IMR-90 (cell line): ENCODE data around the gene GRIK3. TPM values are rescaled to one million over a fixed set of nuclear protein-coding genes. Genes with fewer than 3 reads are reported as not detected.

Experiments used
- ATAC-seq: fragments of 200-7000 bp; cut with Tn5 transposase; 2 replicates; pipeline ENCODE4 v1.9.1; 2020; ENCODE audit warnings: low read depth, mild to moderate bottlenecking, moderate library complexity
- BruUV-seq: library from RNA; stranded (reverse); fragments of 400-500 nt; replicated peaks from 2 replicates; lab custom pipeline; 2021; lab: Mats Ljungman, UMichigan
- CTCF ChIA-PET: fragments of 300-600 bp; formaldehyde crosslinking; extraction: SDS; loops from one replicate; lab custom pipeline; 2021; ENCODE audit warnings: antibody characterized with exemption; lab: Yijun Ruan, JAX
- POLR2A ChIA-PET: fragments of 300-600 bp; sonication (Branson Sonifier 250); formaldehyde crosslinking; loops from one replicate; lab custom pipeline; 2022; ENCODE audit warnings: antibody characterized with exemption; ENCODE audit not compliant: unreplicated experiment; lab: Charles Lee
- DNase-seq: peaks from one replicate; pipeline ENCODE4 v3.0.0; 2013
- H2AFZ ChIP-seq: replicated peaks from 2 replicates; pipeline ENCODE3; 2013; ENCODE audit warnings: low read length, mild to moderate bottlenecking; ENCODE audit not compliant: poor library complexity
- H2AK5ac ChIP-seq: 2 replicates; pipeline ENCODE4 v1.6.1; 2013; ENCODE audit warnings: low read depth, low read length, inconsistent platforms
- H2AK9ac ChIP-seq: replicated peaks from 2 replicates; pipeline ENCODE3; 2013; ENCODE audit warnings: mild to moderate bottlenecking, low read depth, low read length, moderate library complexity; ENCODE audit not compliant: poor library complexity
- H2BK120ac ChIP-seq: 2 replicates; pipeline ENCODE4 v1.6.1; 2013; ENCODE audit warnings: low read depth, low read length, inconsistent platforms
- H2BK15ac ChIP-seq: 3 replicates; pipeline ENCODE4 v1.6.1; 2013; ENCODE audit warnings: low read depth, low read length, inconsistent platforms
- H2BK20ac ChIP-seq: 2 replicates; pipeline ENCODE4 v1.6.1; 2013; ENCODE audit warnings: low read depth, mild to moderate bottlenecking, inconsistent platforms, low read length, moderate library complexity
- H2BK5ac ChIP-seq: 2 replicates; pipeline ENCODE4 v1.6.1; 2013; ENCODE audit warnings: mild to moderate bottlenecking, low read depth, low read length, inconsistent platforms; ENCODE audit not compliant: poor library complexity, severe bottlenecking
- H3K14ac ChIP-seq: replicated peaks from 2 replicates; pipeline ENCODE4 v1.6.1; 2013; ENCODE audit warnings: low read depth, low read length, inconsistent platforms
- H3K18ac ChIP-seq: 2 replicates; pipeline ENCODE4 v1.6.1; 2013; ENCODE audit warnings: low read depth, low read length, control low read depth
- H3K23ac ChIP-seq: 2 replicates; pipeline ENCODE4 v1.6.1; 2013; ENCODE audit warnings: low read depth, low read length, inconsistent platforms
- H3K27ac ChIP-seq: 2 replicates; pipeline ENCODE4 v1.5.1; 2013; ENCODE audit warnings: mild to moderate bottlenecking, control low read depth, low read length; ENCODE audit not compliant: insufficient read depth
- H3K27me3 ChIP-seq: 2 replicates; pipeline ENCODE4 v1.6.1; 2013; ENCODE audit warnings: low read length; ENCODE audit not compliant: control insufficient read depth, insufficient read depth
- H3K36me3 ChIP-seq: 2 replicates; pipeline ENCODE4 v1.6.1; 2013; ENCODE audit warnings: low read length, mixed read lengths; ENCODE audit not compliant: control insufficient read depth, insufficient read depth
- H3K4ac ChIP-seq: 2 replicates; pipeline ENCODE4 v1.6.1; 2013; ENCODE audit warnings: low read depth, low read length, inconsistent platforms
- H3K4me1 ChIP-seq: 2 replicates; pipeline ENCODE4 v1.6.1; 2013; ENCODE audit warnings: low read length, mixed read lengths; ENCODE audit not compliant: control insufficient read depth, insufficient read depth
- H3K4me2 ChIP-seq: 2 replicates; pipeline ENCODE4 v1.6.1; 2013; ENCODE audit warnings: low read depth, mild to moderate bottlenecking, control low read depth, low read length, moderate library complexity
- H3K4me3 ChIP-seq: 2 replicates; pipeline ENCODE4 v1.5.1; 2013; ENCODE audit warnings: low read depth, mild to moderate bottlenecking, control low read depth, low read length, moderate library complexity; ENCODE audit not compliant: insufficient read depth
- H3K56ac ChIP-seq: 2 replicates; pipeline ENCODE4 v1.6.1; 2013; ENCODE audit warnings: low read length, inconsistent platforms; ENCODE audit not compliant: insufficient read depth; ENCODE audit errors: extremely low read depth
- H3K79me1 ChIP-seq, 2 experiments: 2 replicates each; pipeline ENCODE4 v1.6.1; 2013; ENCODE audit warnings: low read length in 2 of 2, inconsistent platforms in 1 of 2, low read depth in 1 of 2
- H3K9ac ChIP-seq: 2 replicates; pipeline ENCODE4 v1.6.1; 2013; ENCODE audit warnings: low read depth, low read length, control low read depth
- H3K9me1 ChIP-seq: 2 replicates; pipeline ENCODE4 v1.6.1; 2013; ENCODE audit warnings: low read length, inconsistent platforms; ENCODE audit not compliant: insufficient read depth
- H3K9me3 ChIP-seq: 2 replicates; pipeline ENCODE4 v1.6.1; 2013; ENCODE audit warnings: low read length; ENCODE audit not compliant: control insufficient read depth, insufficient read depth
- H4K20me1 ChIP-seq: 2 replicates; pipeline ENCODE4 v1.6.1; 2013; ENCODE audit warnings: low read length, inconsistent platforms; ENCODE audit not compliant: insufficient read depth
- H4K5ac ChIP-seq: 2 replicates; pipeline ENCODE4 v1.6.1; 2013; ENCODE audit warnings: mild to moderate bottlenecking, low read depth, low read length, control low read depth
- H4K8ac ChIP-seq, 2 experiments: 2 replicates each; pipeline ENCODE4 v1.6.1; 2013; ENCODE audit warnings: low read depth in 2 of 2, low read length in 2 of 2, control low read depth in 1 of 2, inconsistent platforms in 1 of 2
- H4K91ac ChIP-seq: 2 replicates; pipeline ENCODE4 v1.6.1; 2013; ENCODE audit warnings: low read depth, low read length, inconsistent platforms; ENCODE audit not compliant: insufficient read depth
- SMC3 ChIP-seq: fragments of 150-350 bp; IDR thresholded peaks from 2 replicates; pipeline ENCODE4 v1.6.1; 2016; ENCODE audit warnings: low read depth, mild to moderate bottlenecking, antibody characterized with exemption, low read length, moderate library complexity
- WGBS, 2 experiments: methylation state at CpG; one replicate each; pipeline versions ENCODE4 v1.1.5 to v1.1.7; 2013; ENCODE audit warnings: missing lambda C conversion rate in 2 of 2; ENCODE audit not compliant: insufficient read length in 1 of 2; ENCODE audit errors: extremely low coverage in 2 of 2; 5-methylcytosine and 5-hydroxymethylcytosine counted together
- dilution Hi-C: fragments of 300-500 bp; cut with HindIII; formaldehyde crosslinking; loops from one replicate; pipeline ENCODE4 v1.14.3; 2018; ENCODE audit warnings: low sequenced_read_pairs; ENCODE audit not compliant: unreplicated experiment
- in situ Hi-C: fragments of 300-500 bp; cut with MboI; formaldehyde crosslinking; loops from 3 replicates; pipeline ENCODE4 v1.14.3; 2019; ENCODE audit warnings: low sequenced_read_pairs, inconsistent platforms, mixed read lengths
- intact Hi-C: fragments of 100-400 bp; cut with micrococcal nuclease; formaldehyde crosslinking; loops from 2 replicates; pipeline ENCODE4 v1.10.0; 2022
- polyA plus RNA-seq, 3 experiments: library from polyadenylated mRNA; depleted of rRNA; stranded (reverse); fragments of >200 nt; gene quantifications; 2 replicates each; pipeline ENCODE4 v1.2.3, GENCODE V29; 2012; ENCODE audit warnings: low replicate concordance in 1 of 3
- total RNA-seq: library from RNA; depleted of rRNA; stranded (reverse); fragments of >200 nt; gene quantifications from 2 replicates; pipeline ENCODE4 v1.2.3, GENCODE V29; 2012

Gene GRIK3
- total and polyA plus RNA-seq, 2 of the 4 experiments (the other 2 are of a cell fraction) = not detected

- no peak overlapping the region for H3K9ac ChIP-seq
- H4K91ac ChIP-seq = no peak overlapping the region
- DNase-seq (no peak), ATAC-seq (no peak)
- in situ Hi-C loops (no loop called here), intact Hi-C loops (no loop called here), dilution Hi-C loops (no loop called here)
- no peak overlapping the region for H4K5ac ChIP-seq
- ChIA-PET POLR2A (no interaction called here), CTCF (no interaction called here)
- no peak overlapping the region for H3K56ac ChIP-seq
- no peaks in the 10 kb centered on the region; the same call in 1 of the 2 replicates for H3K27me3 ChIP-seq
- no TSS peak for BruUV-seq
- no peak overlapping the region for H3K18ac ChIP-seq
- H3K79me1 ChIP-seq = no peaks in the 10 kb centered on the region
- H3K4me1 ChIP-seq = no peaks in the 10 kb centered on the region
- no peak overlapping the region for H2BK120ac ChIP-seq
- no peak overlapping the region for H3K23ac ChIP-seq
- no peaks in the 10 kb centered on the region for H3K9me1 ChIP-seq
- H3K4ac ChIP-seq = no peak overlapping the region
- no peak overlapping the region for H3K4me3 ChIP-seq
- H3K36me3 ChIP-seq = no peaks in the 10 kb centered on the region
- H3K9me3 ChIP-seq = no peaks in the 10 kb centered on the region
- H2BK15ac ChIP-seq = no peak overlapping the region
- H3K4me2 ChIP-seq = no peak overlapping the region
- H2AK5ac ChIP-seq = no peak overlapping the region
- H3K27ac ChIP-seq = no peak overlapping the region
- no peak overlapping the region for H2BK20ac ChIP-seq
- no CpG with 5 or more reads among the region's 2 CpGs for WGBS, 2 experiments
- H2AK9ac ChIP-seq = no peak overlapping the region
- H2AFZ ChIP-seq = no peak overlapping the region
- H3K14ac ChIP-seq = no peak overlapping the region
- TF ChIP-seq SMC3 = no peak
- H4K20me1 ChIP-seq = no peaks in the 10 kb centered on the region
- no peak overlapping the region for H4K8ac ChIP-seq
- H2BK5ac ChIP-seq = no peak overlapping the region
Measured at GRCh38 chr1:36752431-36752830, 281.9 kb downstream of the GRIK3 start.
